Erythroblast (primary cell): ENCODE results near the gene RAP1GAP2.

Source experiments
- GATA1 ChIP-seq: IDR thresholded peaks from 2 replicates; pipeline ENCODE4 v1.6.1; 2011; ENCODE audit warnings: low read depth, mild to moderate bottlenecking, control low read depth, low read length, moderate library complexity
- POLR2A ChIP-seq: IDR thresholded peaks from 2 replicates; pipeline ENCODE4 v1.6.1; 2011; ENCODE audit warnings: mild to moderate bottlenecking, low read length

GRCh38 chr17:2782055-2782454, 14.2 kb upstream of the RAP1GAP2 start:
- TF ChIP-seq POLR2A: no peak
- TF ChIP-seq GATA1: no peak
